Neural progenitor cell (in vitro differentiated cells): Measurements from ENCODE around the gene DNAH7.

Experiments used
- CTCF ChIP-seq: fragments of 200-600 bp; sonication (generic); IDR thresholded peaks from 2 replicates; pipeline ENCODE4 v1.5.1; 2017; ENCODE audit warnings: antibody characterized with exemption, mild to moderate bottlenecking
- EZH2 ChIP-seq: fragments of 200-600 bp; sonication (generic); IDR thresholded peaks from 2 replicates; pipeline ENCODE4 v1.6.1; 2017; ENCODE audit warnings: antibody characterized with exemption, mild to moderate bottlenecking, moderate library complexity
- EZH2phosphoT487 ChIP-seq: fragments of 200-600 bp; sonication (generic); IDR thresholded peaks from 2 replicates; pipeline ENCODE4 v1.6.1; 2017; ENCODE audit warnings: antibody characterized with exemption

DNA sequence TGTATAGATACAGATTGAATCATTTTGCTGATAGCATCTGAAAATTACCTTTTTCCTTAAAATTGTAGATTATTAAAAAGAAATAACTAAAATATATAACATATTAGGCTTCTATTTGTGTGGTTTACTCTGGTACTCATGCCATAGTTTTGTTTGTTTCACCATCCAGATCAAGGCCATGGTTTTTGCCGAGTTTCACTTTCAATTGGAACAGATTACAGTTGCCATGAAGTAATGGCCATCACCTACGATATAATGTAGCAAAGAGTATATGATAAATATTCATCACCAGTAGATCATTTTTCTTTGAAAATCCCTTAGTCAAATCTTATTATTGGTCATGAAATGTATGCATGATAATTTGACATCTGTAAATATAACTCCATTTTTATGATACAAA lies 11.9 kb upstream of the DNAH7 start:
- TF ChIP-seq CTCF (no peak), EZH2 (no peak), EZH2phosphoT487 (no peak)
